Fibroblast of mammary gland (primary cell): ENCODE measurements around the gene DIPK1C.

Experiments used
- DNase-seq: peaks from one replicate; pipeline ENCODE4 v3.0.0-alpha.2; 2010; ENCODE audit warnings: low read depth
- H3K4me3 ChIP-seq: 2 replicates; pipeline ENCODE4 v1.5.1; 2011; ENCODE audit warnings: low read depth, mild to moderate bottlenecking, low read length, moderate library complexity; ENCODE audit not compliant: control insufficient read depth
- CTCF ChIP-seq: conservative IDR thresholded peaks from 2 replicates; pipeline ENCODE4 v1.5.1; 2011; ENCODE audit warnings: low read depth, low read length, inconsistent platforms; ENCODE audit not compliant: control insufficient read depth, insufficient read depth

DIPK1C gene

GRCh38 chr18:74429096-74429495, 28.0 kb downstream of the DIPK1C start:
- no peak for DNase-seq
- no peak for TF ChIP-seq CTCF
- H3K4me3 ChIP-seq: no peak overlapping the region

- H3K4me3 ChIP-seq: no peak overlapping the region
- no peak for TF ChIP-seq CTCF
- DNase-seq: no peak
These were observed 29.5 kb downstream of the DIPK1C start for GRCh38 chr18:74427442-74428112.

GRCh38 chr18:74425876-74426275, 31.2 kb downstream of the DIPK1C start:
- H3K4me3 ChIP-seq: no peak overlapping the region
- no peak for TF ChIP-seq CTCF
- no peak for DNase-seq

GRCh38 chr18:74425161-74425560, 31.9 kb downstream of the DIPK1C start:
- TF ChIP-seq CTCF: no peak
- DNase-seq: no peak
- H3K4me3 ChIP-seq: no peak overlapping the region

- TF ChIP-seq CTCF: no peak
- DNase-seq: no peak
- H3K4me3 ChIP-seq: no peak overlapping the region
These were observed 34.6 kb downstream of the DIPK1C start for GRCh38 chr18:74422541-74422940.

- TF ChIP-seq CTCF: no peak
- no peak overlapping the region for H3K4me3 ChIP-seq
- peak; percentile 1 for DNase-seq
These were observed 36.2 kb downstream of the DIPK1C start for GRCh38 chr18:74420926-74421325.

- no peak for DNase-seq
- TF ChIP-seq CTCF: no peak
- H3K4me3 ChIP-seq: no peak overlapping the region
These were observed 36.6 kb downstream of the DIPK1C start for GRCh38 chr18:74420481-74420880.
